Hepatocyte (in vitro differentiated cells): ENCODE data around the gene HRH3.

Experiments
- CTCF ChIP-seq: fragments of 200-600 bp; sonication (generic); IDR thresholded peaks from 2 replicates; pipeline ENCODE4 v1.5.1; 2016; ENCODE audit warnings: antibody characterized with exemption, mild to moderate bottlenecking; ENCODE audit not compliant: poor library complexity
- EZH2phosphoT487 ChIP-seq: fragments of 200-600 bp; sonication (generic); IDR thresholded peaks from one replicate; pipeline ENCODE4 v1.6.1; 2018; ENCODE audit warnings: antibody characterized with exemption, mild to moderate bottlenecking, low read depth, moderate library complexity; ENCODE audit not compliant: unreplicated experiment, severe bottlenecking

DNA sequence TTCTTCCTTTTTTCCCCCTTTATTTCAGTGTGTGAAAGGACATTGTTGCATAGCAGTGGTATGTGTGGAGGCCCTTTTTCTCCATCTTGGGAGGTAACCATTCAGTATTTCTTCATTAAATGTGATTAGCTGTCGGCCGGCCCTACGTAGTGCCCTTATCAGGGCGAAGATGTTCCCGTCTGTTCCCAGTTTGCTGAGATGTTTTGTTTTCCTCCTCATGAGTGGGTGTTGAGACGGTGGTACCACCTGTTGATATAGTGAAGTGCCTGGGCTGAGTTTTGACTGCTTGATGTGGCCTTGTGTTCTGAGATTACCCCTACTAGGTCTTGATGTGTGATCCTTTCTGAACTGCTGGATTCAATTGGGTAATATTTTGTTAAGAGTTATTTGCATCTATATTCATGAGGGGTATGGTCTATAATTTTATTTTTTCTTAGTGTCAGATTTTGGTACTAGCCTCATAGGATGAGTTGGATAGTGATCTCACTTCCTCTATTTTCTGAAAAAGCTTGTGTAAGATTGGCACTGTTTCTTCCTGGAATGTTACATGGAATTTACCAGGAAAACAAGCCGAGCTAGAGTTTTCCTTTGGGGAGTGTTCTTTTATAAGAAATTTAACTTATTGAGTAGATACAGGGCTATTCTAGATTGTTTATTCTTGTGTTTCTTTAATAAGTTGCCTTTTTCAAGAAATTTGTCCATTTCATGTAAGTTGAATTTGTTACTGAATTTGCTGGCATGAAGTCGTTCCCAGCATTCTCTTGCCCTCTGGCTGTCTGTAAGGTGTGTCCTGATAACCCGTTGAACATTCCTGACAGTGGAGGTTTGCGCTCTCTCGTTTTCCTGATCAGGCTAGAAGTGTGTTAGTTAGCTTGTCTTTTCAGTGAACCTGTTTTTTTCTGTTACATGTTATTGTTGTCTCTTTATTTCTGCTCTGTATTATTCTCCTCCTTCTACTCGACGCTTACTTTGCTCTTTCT lies 32.9 kb downstream of the HRH3 start:
- TF ChIP-seq CTCF = no peak
- TF ChIP-seq EZH2phosphoT487 = no peak
